Stimulated activated CD4-positive, alpha-beta T cell treated with anti-CD3 and anti-CD28 coated beads, Interleukin-15, amount 100 ng/mL, for 1 hour (primary cell): Measurements from ENCODE around the gene MRPS27.

Experiments used
- DNase-seq, 2 donors: peaks; one replicate each; pipeline ENCODE4 v3.0.0-alpha.2; 2020; ENCODE audit warnings: low read depth in 1 of 2, low spot score in 1 of 2

The MRPS27 gene

GRCh38 chr5:72205431-72206009 is 114.5 kb downstream of the MRPS27 start:
- DNase-seq = no peak

GRCh38 chr5:72204946-72205345 is 115.1 kb downstream of the MRPS27 start:
- no peak for DNase-seq

- DNase-seq = no peak
Measured at GRCh38 chr5:72203251-72203845, 116.7 kb downstream of the MRPS27 start.

GRCh38 chr5:72202331-72202825 is 117.7 kb downstream of the MRPS27 start:
- no peak for DNase-seq

GRCh38 chr5:72199681-72200080 is 120.4 kb downstream of the MRPS27 start:
- no peak for DNase-seq

GRCh38 chr5:72197393-72197792 is 122.6 kb downstream of the MRPS27 start:
- DNase-seq = no peak

GRCh38 chr5:72195581-72195980 is 124.5 kb downstream of the MRPS27 start:
- no peak for DNase-seq

GRCh38 chr5:72194846-72195245 is 125.2 kb downstream of the MRPS27 start:
- no peak for DNase-seq

GRCh38 chr5:72191404-72191803 is 128.6 kb downstream of the MRPS27 start:
- DNase-seq = no peak

- DNase-seq = no peak
Measured at GRCh38 chr5:72189146-72189545, 130.9 kb downstream of the MRPS27 start.

GRCh38 chr5:72188166-72188565 is 131.9 kb downstream of the MRPS27 start:
- no peak for DNase-seq

GRCh38 chr5:72187388-72188075 is 132.5 kb downstream of the MRPS27 start:
- no peak for DNase-seq

- DNase-seq = no peak
Measured at GRCh38 chr5:72185496-72186329, 134.3 kb downstream of the MRPS27 start.

GRCh38 chr5:72184408-72184807 is 135.6 kb downstream of the MRPS27 start:
- DNase-seq = no peak

GRCh38 chr5:72183101-72183520 is 136.9 kb downstream of the MRPS27 start:
- no peak for DNase-seq

GRCh38 chr5:72182686-72183085 is 137.4 kb downstream of the MRPS27 start:
- DNase-seq = no peak

GRCh38 chr5:72180925-72181324 is 139.1 kb downstream of the MRPS27 start:
- DNase-seq = no peak

- no peak for DNase-seq
Measured at GRCh38 chr5:72179816-72180440, 140.1 kb downstream of the MRPS27 start.

- DNase-seq = no peak
Measured at GRCh38 chr5:72179028-72179815, 140.8 kb downstream of the MRPS27 start.

GRCh38 chr5:72177538-72177937 is 142.5 kb downstream of the MRPS27 start:
- DNase-seq = no peak
